GM12878 (cell line): Measurements from ENCODE around the gene ARHGAP9.

ENCODE experiments used
- RAD21 ChIP-seq: IDR thresholded peaks from 2 replicates; pipeline ENCODE4 v1.6.1; 2011; ENCODE audit warnings: mild to moderate bottlenecking, low read depth, low read length, moderate library complexity; ENCODE audit not compliant: insufficient read depth
- TF ChIP-seq, protein P1 (sequence below), 3 experiments: IDR thresholded peaks in 2 of 3; conservative IDR thresholded peaks in 1 of 3; 2 replicates each; pipeline ENCODE4 v1.5.1; 2011; ENCODE audit warnings: low read depth in 3 of 3, low read length in 3 of 3, mild to moderate bottlenecking in 3 of 3, control low read depth in 2 of 3, moderate library complexity in 2 of 3, inconsistent platforms in 1 of 3, mixed read lengths in 1 of 3; ENCODE audit not compliant: control insufficient read depth in 2 of 3, insufficient read depth in 1 of 3; ENCODE audit errors: extremely low read depth in 1 of 3

DNA sequence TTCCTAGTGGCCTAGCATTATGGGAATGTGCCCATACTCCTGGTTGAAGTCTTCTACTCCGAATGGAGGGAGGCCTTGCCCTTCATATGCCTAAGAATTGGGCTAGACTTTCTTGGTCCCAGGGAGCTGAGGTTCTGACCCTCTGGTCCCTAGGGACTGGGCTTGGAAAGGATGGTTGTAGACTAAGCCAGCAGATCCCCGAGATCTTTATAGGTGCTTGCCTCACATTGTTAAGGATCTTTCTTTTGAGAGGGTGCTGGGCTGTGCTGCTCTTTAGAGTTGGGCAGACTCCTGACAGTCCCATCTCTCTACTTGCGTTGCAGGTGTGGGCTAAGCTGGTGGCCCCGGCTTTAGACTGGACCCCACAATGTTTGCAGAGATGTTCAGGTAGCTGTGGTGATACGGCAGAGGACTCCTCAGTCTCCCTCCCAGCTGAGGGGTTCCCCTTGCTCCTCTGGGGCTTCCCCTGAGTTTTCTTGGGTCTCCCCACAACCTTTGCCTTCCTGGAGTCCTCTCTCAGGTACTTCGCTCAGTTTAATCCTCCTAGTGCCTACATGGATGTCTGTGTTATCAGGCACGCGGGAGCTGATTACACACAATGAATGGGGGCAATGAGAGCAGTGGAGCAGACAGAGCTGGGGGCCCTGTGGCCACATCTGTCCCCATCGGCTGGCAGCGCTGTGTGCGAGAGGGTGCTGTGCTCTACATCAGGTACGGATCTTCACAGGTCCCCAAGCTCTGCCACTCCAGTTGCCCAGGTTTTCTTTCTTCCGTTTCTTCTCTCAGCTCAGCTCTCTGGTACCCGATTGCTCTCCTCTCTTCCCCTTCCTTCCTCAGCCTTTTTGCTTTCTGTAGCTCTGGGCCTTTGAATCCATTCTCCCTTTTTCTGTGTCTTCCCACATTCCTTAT lies 44.3 kb upstream of the ARHGAP9 start:
- TF ChIP-seq, protein P1, sequence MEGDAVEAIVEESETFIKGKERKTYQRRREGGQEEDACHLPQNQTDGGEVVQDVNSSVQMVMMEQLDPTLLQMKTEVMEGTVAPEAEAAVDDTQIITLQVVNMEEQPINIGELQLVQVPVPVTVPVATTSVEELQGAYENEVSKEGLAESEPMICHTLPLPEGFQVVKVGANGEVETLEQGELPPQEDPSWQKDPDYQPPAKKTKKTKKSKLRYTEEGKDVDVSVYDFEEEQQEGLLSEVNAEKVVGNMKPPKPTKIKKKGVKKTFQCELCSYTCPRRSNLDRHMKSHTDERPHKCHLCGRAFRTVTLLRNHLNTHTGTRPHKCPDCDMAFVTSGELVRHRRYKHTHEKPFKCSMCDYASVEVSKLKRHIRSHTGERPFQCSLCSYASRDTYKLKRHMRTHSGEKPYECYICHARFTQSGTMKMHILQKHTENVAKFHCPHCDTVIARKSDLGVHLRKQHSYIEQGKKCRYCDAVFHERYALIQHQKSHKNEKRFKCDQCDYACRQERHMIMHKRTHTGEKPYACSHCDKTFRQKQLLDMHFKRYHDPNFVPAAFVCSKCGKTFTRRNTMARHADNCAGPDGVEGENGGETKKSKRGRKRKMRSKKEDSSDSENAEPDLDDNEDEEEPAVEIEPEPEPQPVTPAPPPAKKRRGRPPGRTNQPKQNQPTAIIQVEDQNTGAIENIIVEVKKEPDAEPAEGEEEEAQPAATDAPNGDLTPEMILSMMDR (IDR thresholded peaks at IDR 0.05 in 2 of 3, conservative IDR thresholded peaks at IDR 0.05 in 1 of 3; ENCODE audit: control insufficient read depth in 2 of 3, extremely low read depth in 1 of 3, insufficient read depth in 1 of 3, low read depth in 3 of 3, low read length in 3 of 3), result no peak
- TF ChIP-seq RAD21, result no peak
